WI38 (cell line): ENCODE data around the gene LAMC3.

Source experiments
- H3K4me3 ChIP-seq: 2 replicates; pipeline ENCODE4 v1.5.1; 2011; ENCODE audit warnings: low read depth, mild to moderate bottlenecking, control low read depth, low read length
- CTCF ChIP-seq: IDR thresholded peaks from 2 replicates; pipeline ENCODE4 v1.5.1; 2012; ENCODE audit warnings: low read depth, mild to moderate bottlenecking, control low read depth, low read length

Gene LAMC3

DNA sequence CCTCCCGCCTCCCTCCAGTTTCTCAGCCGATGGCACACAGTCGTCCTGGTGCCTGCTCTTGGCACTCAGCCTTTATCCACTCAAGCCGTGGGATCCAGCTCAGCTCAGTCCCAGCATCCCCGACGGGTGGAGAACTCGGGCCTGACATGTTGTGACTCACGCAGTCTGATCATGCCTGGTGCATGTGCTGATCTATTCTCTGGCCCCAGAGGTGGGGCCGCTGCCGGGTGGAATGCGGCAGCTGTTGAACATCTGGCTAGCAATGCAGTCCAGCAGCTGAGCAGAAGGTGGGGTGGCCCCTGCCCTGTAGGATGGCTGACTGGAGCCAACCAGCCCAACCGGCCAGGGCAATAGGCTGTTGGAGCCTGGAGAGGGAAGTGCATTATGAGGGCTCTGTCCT, 85.6 kb downstream of the LAMC3 start:
- H3K4me3 ChIP-seq = no peak overlapping the region
- no peak for TF ChIP-seq CTCF

- no peak for TF ChIP-seq CTCF
- no peak overlapping the region for H3K4me3 ChIP-seq
Observed at GRCh38 chr9:131095666-131096268, 86.8 kb downstream of the LAMC3 start.

GRCh38 chr9:131096269-131097125, 87.5 kb downstream of the LAMC3 start, which contains the start of gene AIF1L:
AIF1L (plus strand) TSS chr9:131096531; CDS start chr9:131096630, 99 bp downstream.
- H3K4me3 ChIP-seq = peak within 1 kb of the TSS; percentile 17; the same call in 1 of the 2 replicates
- TF ChIP-seq CTCF = no peak

DNA sequence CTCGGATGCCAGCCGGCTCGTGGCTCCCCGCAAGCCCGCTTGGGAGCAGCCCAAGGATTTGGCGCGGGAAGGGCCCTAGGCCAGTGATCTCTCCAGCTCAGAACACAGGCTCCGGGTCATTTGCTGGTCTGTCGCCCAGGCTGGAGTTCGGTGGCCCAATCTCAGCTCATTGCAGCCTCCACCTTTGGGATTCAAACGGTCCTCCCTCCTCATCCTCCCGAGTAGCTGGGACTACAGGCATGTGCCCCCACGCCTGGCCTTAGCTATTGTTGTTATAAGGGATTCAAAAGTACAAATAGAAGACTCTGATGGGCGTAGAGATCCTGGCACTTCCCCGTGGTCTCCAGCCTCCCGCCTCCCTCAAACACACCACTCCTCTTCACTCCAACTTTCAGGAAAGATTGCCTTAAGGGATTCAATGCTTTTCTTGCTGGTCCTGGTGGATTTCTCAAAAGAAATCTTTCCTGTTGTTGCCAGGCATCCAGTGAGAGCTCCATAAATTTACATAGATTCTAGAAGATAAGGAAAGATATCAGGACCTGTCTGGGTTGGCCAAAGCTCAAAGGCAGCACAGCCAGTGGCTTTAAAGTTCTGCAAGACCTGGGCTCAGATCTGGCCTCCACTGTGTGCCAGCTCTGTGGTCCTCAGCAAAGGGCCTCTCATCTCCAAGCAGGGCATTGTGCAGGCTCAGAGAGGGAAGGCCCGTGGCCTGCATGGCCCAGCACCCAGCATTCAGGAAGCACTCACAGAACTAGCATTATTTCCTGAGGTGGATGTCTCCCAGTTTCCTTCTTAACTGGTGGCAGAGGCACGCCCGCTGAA, 88.4 kb downstream of the LAMC3 start:
- TF ChIP-seq CTCF = no peak
- no peak overlapping the region for H3K4me3 ChIP-seq

GRCh38 chr9:131097948-131098278, 88.9 kb downstream of the LAMC3 start:
- TF ChIP-seq CTCF = no peak
- no peak overlapping the region for H3K4me3 ChIP-seq

DNA sequence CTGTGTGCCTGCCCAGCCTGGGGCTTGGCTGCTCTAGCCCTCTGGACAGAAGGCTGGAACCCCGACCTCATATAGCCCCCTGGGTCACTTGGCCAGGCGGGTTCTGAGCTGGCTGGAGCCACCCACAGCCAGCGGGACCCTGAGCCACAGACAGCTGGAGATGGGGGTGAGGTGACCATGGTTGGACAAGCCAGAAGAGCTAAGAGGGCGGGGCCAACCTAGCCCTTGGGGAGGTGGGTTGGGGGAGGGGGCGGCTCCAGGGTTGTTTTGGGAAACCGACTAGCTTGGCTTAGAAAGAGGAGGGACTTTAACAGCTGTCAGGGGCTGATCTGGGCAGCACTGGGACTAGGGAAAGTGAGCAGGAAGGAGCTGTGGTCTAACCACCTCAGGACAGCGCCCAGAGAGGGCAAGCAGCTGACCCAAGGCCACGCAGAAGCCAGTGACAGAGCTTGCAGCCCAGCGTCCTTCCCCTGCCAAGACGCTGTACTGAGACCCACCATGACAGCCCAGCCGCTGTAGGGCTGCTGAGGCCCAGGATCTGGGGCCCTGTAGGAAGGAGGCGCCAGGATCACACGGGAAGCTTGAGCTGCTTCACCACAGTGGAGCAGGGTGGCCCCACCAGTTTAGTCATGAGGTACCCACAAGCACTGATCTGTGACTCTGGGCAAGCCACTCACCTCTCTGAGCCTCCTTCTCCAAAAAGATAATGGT, 89.6 kb downstream of the LAMC3 start:
- H3K4me3 ChIP-seq = no peak overlapping the region
- no peak for TF ChIP-seq CTCF
